Measurements from ENCODE around the gene IFT57. TPM values are rescaled to one million over a fixed set of nuclear protein-coding genes. Genes with fewer than 3 reads are reported as not detected.

The IFT57 gene
- total and polyA plus RNA-seq, 2 experiments from 2014 or later = 38.4 to 55.8 TPM

GRCh38 chr3:108228286-108228685, 6.1 kb upstream of the IFT57 start:
- no peaks in the 10 kb centered on the region for H3K9me3 ChIP-seq (ENCODE audit: low read depth)
- peaks cover 14% of the 10 kb centered on the region for H3K4me1 ChIP-seq (ENCODE audit: insufficient read depth)
- DNase-seq (ENCODE audit: low spot score) = no peak
- no peaks in the 10 kb centered on the region for H3K36me3 ChIP-seq (replicated peaks; ENCODE audit: insufficient read depth, low read depth)
- 73% methylated on average over 1 of the region's 1 CpG for WGBS (ENCODE audit: low lambda C conversion rate, missing lambda C conversion rate)
- TF ChIP-seq, protein P1, sequence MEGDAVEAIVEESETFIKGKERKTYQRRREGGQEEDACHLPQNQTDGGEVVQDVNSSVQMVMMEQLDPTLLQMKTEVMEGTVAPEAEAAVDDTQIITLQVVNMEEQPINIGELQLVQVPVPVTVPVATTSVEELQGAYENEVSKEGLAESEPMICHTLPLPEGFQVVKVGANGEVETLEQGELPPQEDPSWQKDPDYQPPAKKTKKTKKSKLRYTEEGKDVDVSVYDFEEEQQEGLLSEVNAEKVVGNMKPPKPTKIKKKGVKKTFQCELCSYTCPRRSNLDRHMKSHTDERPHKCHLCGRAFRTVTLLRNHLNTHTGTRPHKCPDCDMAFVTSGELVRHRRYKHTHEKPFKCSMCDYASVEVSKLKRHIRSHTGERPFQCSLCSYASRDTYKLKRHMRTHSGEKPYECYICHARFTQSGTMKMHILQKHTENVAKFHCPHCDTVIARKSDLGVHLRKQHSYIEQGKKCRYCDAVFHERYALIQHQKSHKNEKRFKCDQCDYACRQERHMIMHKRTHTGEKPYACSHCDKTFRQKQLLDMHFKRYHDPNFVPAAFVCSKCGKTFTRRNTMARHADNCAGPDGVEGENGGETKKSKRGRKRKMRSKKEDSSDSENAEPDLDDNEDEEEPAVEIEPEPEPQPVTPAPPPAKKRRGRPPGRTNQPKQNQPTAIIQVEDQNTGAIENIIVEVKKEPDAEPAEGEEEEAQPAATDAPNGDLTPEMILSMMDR (IDR thresholded peaks at IDR 0.05; ENCODE audit: poor library complexity) = no peak
- TF ChIP-seq EZH2 (IDR thresholded peaks at IDR 0.05; ENCODE audit: borderline replicate concordance) (no peak), EZH2phosphoT487 (IDR thresholded peaks at IDR 0.05; ENCODE audit: low read depth, severe bottlenecking, unreplicated experiment) (no peak)
- no peaks in the 10 kb centered on the region for H3K27me3 ChIP-seq
- no peak overlapping the region for H2AFZ ChIP-seq
- no peak overlapping the region for H3K4me3 ChIP-seq
- H3K27ac ChIP-seq = no peak overlapping the region
- H3K79me2 ChIP-seq = no peaks in the 10 kb centered on the region
- no peak overlapping the region for H3K4me2 ChIP-seq
- H4K20me1 ChIP-seq (ENCODE audit: insufficient read depth, poor library complexity, severe bottlenecking) = no peaks in the 10 kb centered on the region
- no peaks in the 10 kb centered on the region for H3K9me2 ChIP-seq (replicated peaks; ENCODE audit: insufficient read depth)

GRCh38 chr3:108227131-108227530, 4.9 kb upstream of the IFT57 start:
- TF ChIP-seq EZH2 (IDR thresholded peaks at IDR 0.05; ENCODE audit: borderline replicate concordance) (no peak), EZH2phosphoT487 (IDR thresholded peaks at IDR 0.05; ENCODE audit: low read depth, severe bottlenecking, unreplicated experiment) (no peak)
- TF ChIP-seq, protein P1 (IDR thresholded peaks at IDR 0.05; ENCODE audit: poor library complexity) = no peak
- no peaks in the 10 kb centered on the region for H3K9me3 ChIP-seq (ENCODE audit: low read depth)
- H3K4me2 ChIP-seq = no peak overlapping the region
- no peaks in the 10 kb centered on the region for H3K79me2 ChIP-seq
- DNase-seq (ENCODE audit: low spot score) = no peak
- H3K9me2 ChIP-seq (replicated peaks; ENCODE audit: insufficient read depth) = no peaks in the 10 kb centered on the region
- H3K4me3 ChIP-seq = no peak overlapping the region
- H2AFZ ChIP-seq = no peak overlapping the region
- H3K27me3 ChIP-seq = no peaks in the 10 kb centered on the region
- WGBS (ENCODE audit: low lambda C conversion rate, missing lambda C conversion rate) = 80% methylated on average over 4 of the region's 6 CpGs
- H4K20me1 ChIP-seq (ENCODE audit: insufficient read depth, poor library complexity, severe bottlenecking) = no peaks in the 10 kb centered on the region
- H3K36me3 ChIP-seq (replicated peaks; ENCODE audit: insufficient read depth, low read depth) = no peaks in the 10 kb centered on the region
- H3K4me1 ChIP-seq (ENCODE audit: insufficient read depth) = peaks cover 18% of the 10 kb centered on the region
- H3K27ac ChIP-seq = no peak overlapping the region

GRCh38 chr3:108225221-108225620, 3.0 kb upstream of the IFT57 start:
- H3K9me2 ChIP-seq (replicated peaks; ENCODE audit: insufficient read depth) = no peaks in the 10 kb centered on the region
- H4K20me1 ChIP-seq (ENCODE audit: insufficient read depth, poor library complexity, severe bottlenecking) = no peaks in the 10 kb centered on the region
- H3K4me3 ChIP-seq = no peak overlapping the region
- WGBS (ENCODE audit: low lambda C conversion rate, missing lambda C conversion rate) = 65% methylated on average over 1 of the region's 1 CpG
- no peak overlapping the region for H3K27ac ChIP-seq
- H3K79me2 ChIP-seq = peaks cover 15% of the 10 kb centered on the region
- H3K36me3 ChIP-seq (replicated peaks; ENCODE audit: insufficient read depth, low read depth) = no peaks in the 10 kb centered on the region
- H2AFZ ChIP-seq = no peak overlapping the region
- peaks cover 22% of the 10 kb centered on the region for H3K4me1 ChIP-seq (ENCODE audit: insufficient read depth)
- H3K27me3 ChIP-seq = no peaks in the 10 kb centered on the region
- TF ChIP-seq EZH2 (IDR thresholded peaks at IDR 0.05; ENCODE audit: borderline replicate concordance) (no peak), EZH2phosphoT487 (IDR thresholded peaks at IDR 0.05; ENCODE audit: low read depth, severe bottlenecking, unreplicated experiment) (no peak)
- TF ChIP-seq, protein P1 (IDR thresholded peaks at IDR 0.05; ENCODE audit: poor library complexity) = no peak
- no peak overlapping the region for H3K4me2 ChIP-seq
- DNase-seq (ENCODE audit: low spot score) = no peak
- H3K9me3 ChIP-seq (ENCODE audit: low read depth) = no peaks in the 10 kb centered on the region

DNA sequence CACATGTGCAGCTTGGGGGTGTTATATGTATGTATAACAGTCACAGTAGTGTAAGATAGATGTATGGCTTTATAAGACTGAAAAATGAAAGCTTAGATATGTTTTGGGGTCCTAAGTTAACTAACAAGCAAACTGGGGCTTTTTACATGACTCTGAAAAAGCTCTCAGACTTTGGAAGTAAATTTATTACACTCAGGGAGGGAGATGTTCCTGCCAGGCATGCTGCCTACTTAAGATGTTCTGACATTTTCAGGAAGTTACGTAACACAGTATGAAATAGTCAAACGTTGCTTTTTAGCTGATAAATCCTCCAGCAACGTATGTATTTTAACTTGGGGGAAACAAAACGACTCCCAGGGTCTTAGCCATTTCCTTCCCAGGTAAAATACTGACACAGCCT, 1.7 kb upstream of the IFT57 start:
- Histone ChIP-seq H3K27ac (peak overlapping the region; percentile 74), H3K27me3 (no peaks in the 10 kb centered on the region), H3K79me2 (peaks cover 23% of the 10 kb centered on the region), H4K20me1 (ENCODE audit: insufficient read depth, poor library complexity, severe bottlenecking) (no peaks in the 10 kb centered on the region), H3K4me3 (no peak overlapping the region), H2AFZ (peak overlapping the region; percentile 65), H3K36me3 (replicated peaks; ENCODE audit: insufficient read depth, low read depth) (no peaks in the 10 kb centered on the region), H3K4me1 (ENCODE audit: insufficient read depth) (peaks cover 22% of the 10 kb centered on the region), H3K9me2 (replicated peaks; ENCODE audit: insufficient read depth) (no peaks in the 10 kb centered on the region), H3K9me3 (ENCODE audit: low read depth) (no peaks in the 10 kb centered on the region), H3K4me2 (peak overlapping the region; percentile 76)
- no peak for DNase-seq (ENCODE audit: low spot score)
- TF ChIP-seq EZH2phosphoT487 (IDR thresholded peaks at IDR 0.05; ENCODE audit: low read depth, severe bottlenecking, unreplicated experiment) = no peak
- 40% methylated on average over 4 of the region's 4 CpGs for WGBS (ENCODE audit: low lambda C conversion rate, missing lambda C conversion rate)
